Peyer's patch (tissue), 4 donors: ENCODE measurements around the gene PIK3C2G.

Experiments
- CTCF ChIP-seq, 6 experiments: fragments of 450-650 bp in 4 of 6; fragments of 200-600 bp in 2 of 6; sonication (generic) in 1 of 6; IDR thresholded peaks; one replicate each; pipeline ENCODE4 v1.5.1; 2017 to 2019; ENCODE audit warnings: antibody characterized with exemption in 6 of 6, mild to moderate bottlenecking in 3 of 6, moderate library complexity in 1 of 6
- POLR2A ChIP-seq, 2 donors: fragments of 450-650 bp; IDR thresholded peaks; one replicate each; pipeline ENCODE4 v1.5.1; 2017; ENCODE audit warnings: antibody characterized with exemption in 2 of 2, mild to moderate bottlenecking in 2 of 2, moderate library complexity in 2 of 2

- TF ChIP-seq CTCF (IDR thresholded peaks at IDR 0.05) (no peak), POLR2A (IDR thresholded peaks at IDR 0.05) (no peak)
Observed at GRCh38 chr12:18267427-18268099, 6.2 kb downstream of the PIK3C2G start.
